ENCODE results near the gene ENTPD2.

- TF ChIP-seq CTCF (IDR thresholded peaks at IDR 0.05; ENCODE audit: insufficient read depth, low read length, poor library complexity, severe bottlenecking) (no peak), EZH2phosphoT487 (conservative IDR thresholded peaks at IDR 0.05; ENCODE audit: low read length) (no peak)
These were observed 43.1 kb upstream of the ENTPD2 start for GRCh38 chr9:137096785-137097546.
